Testis (tissue), 2 donors: ENCODE results near the gene PFDN2.

Experiments
- CTCF ChIP-seq, 3 experiments: fragments of 450-650 bp in 2 of 3; fragments of 200-600 bp in 1 of 3; sonication (generic) in 1 of 3; IDR thresholded peaks; one replicate each; pipeline ENCODE4 v1.5.1; 2016 to 2019; ENCODE audit warnings: antibody characterized with exemption in 3 of 3, mild to moderate bottlenecking in 2 of 3, moderate library complexity in 1 of 3
- POLR2A ChIP-seq: fragments of 450-650 bp; IDR thresholded peaks from one replicate; pipeline ENCODE4 v1.6.1; 2017; ENCODE audit warnings: antibody characterized with exemption, mild to moderate bottlenecking, moderate library complexity

- TF ChIP-seq CTCF (IDR thresholded peaks at IDR 0.05) = no peak
- no peak for TF ChIP-seq POLR2A
These were observed 58.5 kb downstream of the PFDN2 start for GRCh38 chr1:161059293-161059692.
